ENCODE data around the gene GMFB. TPM values are rescaled to one million over a fixed set of nuclear protein-coding genes. Genes with fewer than 3 reads are reported as not detected.

The GMFB gene
- total and polyA plus RNA-seq, 2 experiments from 2014 or later, result 47.3 to 138 TPM

DNA sequence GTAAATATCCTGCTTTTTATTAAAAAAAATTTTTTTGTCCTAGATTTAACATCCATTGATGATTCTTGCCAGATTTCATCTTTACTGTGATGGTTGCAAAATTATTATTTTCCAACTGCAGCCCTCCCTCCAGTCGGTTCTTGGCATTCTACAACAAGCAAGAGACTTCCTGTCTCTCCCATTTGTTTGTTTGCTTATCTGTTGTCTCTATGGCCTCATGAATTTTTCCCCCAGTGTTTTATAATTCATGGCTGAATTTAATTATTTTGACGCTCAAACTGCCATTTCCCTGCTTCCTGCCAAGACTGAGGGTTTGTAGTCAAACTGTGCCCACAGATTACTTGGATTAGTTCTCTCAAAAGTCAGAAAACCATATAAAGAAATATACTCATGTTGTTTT is 46.9 kb upstream of the GMFB start:
- Histone ChIP-seq H3K36me3 (replicated peaks; ENCODE audit: insufficient read depth, low read depth) (no peaks in the 10 kb centered on the region), H3K4me1 (ENCODE audit: insufficient read depth) (peaks cover 15% of the 10 kb centered on the region), H2AFZ (no peak overlapping the region), H3K27me3 (no peaks in the 10 kb centered on the region), H3K9me3 (ENCODE audit: low read depth) (no peaks in the 10 kb centered on the region), H3K4me2 (no peak overlapping the region), H3K9me2 (replicated peaks; ENCODE audit: insufficient read depth) (no peaks in the 10 kb centered on the region), H4K20me1 (ENCODE audit: insufficient read depth, poor library complexity, severe bottlenecking) (no peaks in the 10 kb centered on the region), H3K4me3 (no peak overlapping the region), H3K79me2 (no peaks in the 10 kb centered on the region), H3K27ac (no peak overlapping the region)
- TF ChIP-seq EZH2phosphoT487 (IDR thresholded peaks at IDR 0.05; ENCODE audit: low read depth, severe bottlenecking, unreplicated experiment) (no peak), EZH2 (IDR thresholded peaks at IDR 0.05; ENCODE audit: borderline replicate concordance) (no peak)
- TF ChIP-seq, protein P1, sequence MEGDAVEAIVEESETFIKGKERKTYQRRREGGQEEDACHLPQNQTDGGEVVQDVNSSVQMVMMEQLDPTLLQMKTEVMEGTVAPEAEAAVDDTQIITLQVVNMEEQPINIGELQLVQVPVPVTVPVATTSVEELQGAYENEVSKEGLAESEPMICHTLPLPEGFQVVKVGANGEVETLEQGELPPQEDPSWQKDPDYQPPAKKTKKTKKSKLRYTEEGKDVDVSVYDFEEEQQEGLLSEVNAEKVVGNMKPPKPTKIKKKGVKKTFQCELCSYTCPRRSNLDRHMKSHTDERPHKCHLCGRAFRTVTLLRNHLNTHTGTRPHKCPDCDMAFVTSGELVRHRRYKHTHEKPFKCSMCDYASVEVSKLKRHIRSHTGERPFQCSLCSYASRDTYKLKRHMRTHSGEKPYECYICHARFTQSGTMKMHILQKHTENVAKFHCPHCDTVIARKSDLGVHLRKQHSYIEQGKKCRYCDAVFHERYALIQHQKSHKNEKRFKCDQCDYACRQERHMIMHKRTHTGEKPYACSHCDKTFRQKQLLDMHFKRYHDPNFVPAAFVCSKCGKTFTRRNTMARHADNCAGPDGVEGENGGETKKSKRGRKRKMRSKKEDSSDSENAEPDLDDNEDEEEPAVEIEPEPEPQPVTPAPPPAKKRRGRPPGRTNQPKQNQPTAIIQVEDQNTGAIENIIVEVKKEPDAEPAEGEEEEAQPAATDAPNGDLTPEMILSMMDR (IDR thresholded peaks at IDR 0.05; ENCODE audit: poor library complexity), result no peak
- 72% methylated on average over 2 of the region's 2 CpGs for WGBS (ENCODE audit: low lambda C conversion rate, missing lambda C conversion rate)
- no peak for DNase-seq (ENCODE audit: low spot score)

DNA sequence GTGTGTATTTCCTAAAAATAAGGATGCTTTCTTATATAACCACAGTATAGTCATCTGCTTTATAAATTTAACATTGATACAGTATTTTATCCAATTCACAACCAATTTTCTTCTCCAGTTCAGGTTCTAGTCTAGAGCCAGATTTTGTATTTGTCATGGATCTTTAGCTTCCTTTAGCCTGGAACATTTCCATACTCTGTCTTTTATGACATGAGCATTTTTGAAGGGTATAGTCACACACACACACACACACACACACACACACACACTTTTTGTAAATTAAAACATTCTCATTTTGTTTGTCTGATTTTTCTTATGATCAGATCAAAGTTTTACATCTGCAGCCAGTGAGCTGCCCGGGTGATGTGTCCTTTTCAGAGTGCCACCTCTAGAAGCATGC is 46.3 kb upstream of the GMFB start:
- no peak for DNase-seq (ENCODE audit: low spot score)
- peaks cover 15% of the 10 kb centered on the region for H3K4me1 ChIP-seq (ENCODE audit: insufficient read depth)
- H3K4me2 ChIP-seq, result no peak overlapping the region
- TF ChIP-seq EZH2 (IDR thresholded peaks at IDR 0.05; ENCODE audit: borderline replicate concordance) (no peak), EZH2phosphoT487 (IDR thresholded peaks at IDR 0.05; ENCODE audit: low read depth, severe bottlenecking, unreplicated experiment) (no peak)
- TF ChIP-seq, protein P1 (IDR thresholded peaks at IDR 0.05; ENCODE audit: poor library complexity), result no peak
- no peaks in the 10 kb centered on the region for H3K9me2 ChIP-seq (replicated peaks; ENCODE audit: insufficient read depth)
- no peaks in the 10 kb centered on the region for H3K27me3 ChIP-seq
- H2AFZ ChIP-seq, result no peak overlapping the region
- no peaks in the 10 kb centered on the region for H3K79me2 ChIP-seq
- 100% methylated on average over 1 of the region's 1 CpG for WGBS (ENCODE audit: low lambda C conversion rate, missing lambda C conversion rate)
- H3K9me3 ChIP-seq (ENCODE audit: low read depth), result no peaks in the 10 kb centered on the region
- no peaks in the 10 kb centered on the region for H3K36me3 ChIP-seq (replicated peaks; ENCODE audit: insufficient read depth, low read depth)
- H4K20me1 ChIP-seq (ENCODE audit: insufficient read depth, poor library complexity, severe bottlenecking), result no peaks in the 10 kb centered on the region
- H3K4me3 ChIP-seq, result no peak overlapping the region
- H3K27ac ChIP-seq, result no peak overlapping the region

DNA sequence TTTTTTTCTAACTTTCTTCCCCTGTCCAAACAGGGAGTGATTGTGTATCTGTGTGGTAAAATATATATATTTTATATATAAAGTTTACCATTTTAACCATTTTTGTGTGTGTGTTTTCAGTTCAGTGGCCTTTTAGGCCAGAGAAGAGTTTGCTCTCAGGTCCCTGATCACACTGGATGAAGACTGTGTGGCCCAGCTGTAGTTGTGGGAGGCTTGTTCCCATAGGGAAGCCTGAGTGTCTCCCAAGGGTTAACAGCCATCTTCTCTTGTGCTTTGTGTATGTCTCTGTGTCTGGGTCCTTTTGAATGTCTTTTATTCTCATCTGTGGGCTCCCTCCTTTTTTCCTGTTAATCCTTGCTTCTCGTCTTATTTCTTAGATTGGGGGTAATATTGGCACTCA is 44.3 kb upstream of the GMFB start:
- Histone ChIP-seq H3K4me3 (no peak overlapping the region), H3K9me2 (replicated peaks; ENCODE audit: insufficient read depth) (no peaks in the 10 kb centered on the region), H3K27ac (no peak overlapping the region), H3K79me2 (no peaks in the 10 kb centered on the region), H3K36me3 (replicated peaks; ENCODE audit: insufficient read depth, low read depth) (no peaks in the 10 kb centered on the region), H3K9me3 (ENCODE audit: low read depth) (no peaks in the 10 kb centered on the region), H3K27me3 (no peaks in the 10 kb centered on the region), H4K20me1 (ENCODE audit: insufficient read depth, poor library complexity, severe bottlenecking) (no peaks in the 10 kb centered on the region), H3K4me2 (no peak overlapping the region), H3K4me1 (ENCODE audit: insufficient read depth) (no peaks in the 10 kb centered on the region), H2AFZ (no peak overlapping the region)
- WGBS (ENCODE audit: low lambda C conversion rate, missing lambda C conversion rate), result 100% methylated on average over 1 of the region's 1 CpG
- no peak for DNase-seq (ENCODE audit: low spot score)
- TF ChIP-seq, protein P1 (IDR thresholded peaks at IDR 0.05; ENCODE audit: poor library complexity), result no peak
- TF ChIP-seq EZH2phosphoT487 (IDR thresholded peaks at IDR 0.05; ENCODE audit: low read depth, severe bottlenecking, unreplicated experiment) (no peak), EZH2 (IDR thresholded peaks at IDR 0.05; ENCODE audit: borderline replicate concordance) (no peak)

Measured in hepatocyte (in vitro differentiated cells).